PFSK-1 (cell line): ENCODE measurements around the gene REG4.

ENCODE experiments used
- FOXP2 ChIP-seq: optimal IDR thresholded peaks from 2 replicates; pipeline ENCODE3; 2011; ENCODE audit warnings: borderline replicate concordance, control low read depth, inconsistent platforms; ENCODE audit not compliant: insufficient read depth; ENCODE audit errors: extremely low read length, extremely low read depth
- POLR2AphosphoS5 ChIP-seq: IDR thresholded peaks from 2 replicates; pipeline ENCODE4 v1.6.1; 2012; ENCODE audit warnings: low read depth, mild to moderate bottlenecking, control low read depth, low read length, moderate library complexity
- REST ChIP-seq, 2 experiments: IDR thresholded peaks; 2 replicates each; pipeline versions ENCODE4 v1.6.1 to v1.8.0; 2011 to 2012; ENCODE audit warnings: low read depth in 2 of 2, low read length in 2 of 2, control low read depth in 1 of 2, inconsistent platforms in 1 of 2, mild to moderate bottlenecking in 1 of 2, moderate library complexity in 1 of 2; ENCODE audit not compliant: insufficient read depth in 1 of 2
- SIN3A ChIP-seq: IDR thresholded peaks from 2 replicates; pipeline ENCODE4 v1.6.1; 2012; ENCODE audit warnings: mild to moderate bottlenecking, low read length, moderate library complexity, borderline replicate concordance; ENCODE audit not compliant: insufficient read depth
- TAF1 ChIP-seq: IDR thresholded peaks from 2 replicates; pipeline ENCODE4 v1.6.1; 2012; ENCODE audit warnings: low read length, control low read depth, borderline replicate concordance; ENCODE audit not compliant: insufficient read depth

The REG4 gene

DNA sequence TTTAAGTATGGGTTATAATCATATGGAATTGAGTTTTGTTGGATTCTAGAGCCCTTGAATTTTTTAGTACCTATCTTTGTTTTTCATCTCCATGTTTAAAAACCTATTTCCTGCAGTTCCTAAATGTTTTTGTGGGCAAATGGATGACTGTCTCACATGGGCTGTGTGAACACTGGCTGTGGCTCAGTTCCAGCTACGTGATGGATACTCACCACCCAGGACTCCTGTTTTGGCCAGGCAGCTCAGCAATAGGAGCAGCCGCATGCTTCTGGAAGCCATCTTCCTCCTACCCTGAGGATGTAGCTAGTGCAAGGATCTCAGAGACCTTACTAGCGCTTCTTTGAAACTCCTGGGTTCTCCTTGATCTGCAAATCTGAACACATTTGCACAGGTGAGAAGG, 2.8 kb downstream of the REG4 start:
- no peak for TF ChIP-seq POLR2AphosphoS5

- no peak for TF ChIP-seq POLR2AphosphoS5
- no peak for TF ChIP-seq SIN3A
- TF ChIP-seq REST (IDR thresholded peaks at IDR 0.05; ENCODE audit: insufficient read depth in 1 of 2, low read depth in 2 of 2, low read length in 2 of 2) = no peak
- no peak for TF ChIP-seq TAF1
- TF ChIP-seq FOXP2 = no peak
These were observed 4.8 kb downstream of the REG4 start for GRCh38 chr1:119806489-119806888.

- no peak for TF ChIP-seq FOXP2
- no peak for TF ChIP-seq TAF1
- no peak for TF ChIP-seq REST (IDR thresholded peaks at IDR 0.05; ENCODE audit: insufficient read depth in 1 of 2, low read depth in 2 of 2, low read length in 2 of 2)
- no peak for TF ChIP-seq SIN3A
- no peak for TF ChIP-seq POLR2AphosphoS5
These were observed 5.5 kb downstream of the REG4 start for GRCh38 chr1:119805746-119806145.

DNA sequence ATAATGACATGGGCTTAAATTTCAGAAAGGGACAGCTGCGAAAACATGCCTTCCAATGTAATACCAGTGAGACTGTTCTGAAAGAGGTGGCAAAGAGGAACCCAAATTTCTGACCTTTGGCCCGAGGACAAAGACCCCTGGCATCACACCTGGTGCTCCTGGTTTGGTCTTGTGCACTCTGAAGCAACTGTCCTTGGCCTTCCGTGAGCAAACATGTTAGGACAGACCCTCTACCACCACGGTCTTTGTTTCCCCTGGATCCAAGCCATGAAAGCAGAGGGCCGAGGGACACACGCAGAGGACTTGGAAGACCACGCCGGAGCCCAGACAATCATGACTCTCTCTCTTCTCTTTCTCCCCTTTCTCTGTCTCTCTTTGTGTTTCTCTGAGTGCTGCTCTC, 6.0 kb downstream of the REG4 start:
- TF ChIP-seq SIN3A (no peak), POLR2AphosphoS5 (no peak), REST (IDR thresholded peaks at IDR 0.05; ENCODE audit: insufficient read depth in 1 of 2, low read depth in 2 of 2, low read length in 2 of 2) (no peak), TAF1 (no peak), FOXP2 (no peak)

DNA sequence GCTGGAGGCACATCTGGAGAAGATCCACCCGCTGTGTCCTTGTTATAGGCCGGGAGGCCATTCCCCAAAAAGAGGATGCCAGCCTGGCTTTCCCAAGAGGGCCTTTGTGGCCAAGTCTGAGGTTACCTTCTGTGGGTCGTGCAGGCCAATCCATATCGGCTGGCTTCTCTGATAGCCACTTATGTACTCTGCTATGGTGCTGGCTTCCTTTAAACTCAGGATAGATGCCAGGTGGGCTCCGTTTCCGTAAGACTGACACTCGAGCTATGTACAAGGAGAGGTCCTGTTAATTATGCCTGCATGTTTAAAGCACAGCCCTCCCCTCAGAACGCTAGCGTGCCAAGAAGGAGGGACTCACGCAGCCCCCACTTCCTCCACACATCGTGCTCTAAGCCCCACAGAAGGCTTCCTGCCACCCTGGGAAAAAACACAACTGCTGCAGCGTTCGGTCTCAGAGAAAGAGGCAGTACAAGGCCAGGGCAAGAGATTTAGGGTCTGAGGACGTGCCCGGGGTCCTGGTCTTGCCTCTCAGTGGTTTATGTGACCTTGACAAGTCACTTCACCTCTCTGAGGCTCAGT, 11.6 kb downstream of the REG4 start:
- TF ChIP-seq REST (IDR thresholded peaks at IDR 0.05; ENCODE audit: insufficient read depth in 1 of 2, low read depth in 2 of 2, low read length in 2 of 2) (no peak), POLR2AphosphoS5 (no peak), SIN3A (no peak), FOXP2 (no peak), TAF1 (no peak)
